Loucy (cell line): ENCODE measurements around the gene KRT17.
"Not testable (repeated sequence)": the region's sequence is repeated elsewhere in the genome, so short reads cannot be mapped to it uniquely, and the experiment has no call there.

Source experiments
- H2AFZ ChIP-seq: fragments of 200-600 bp; sonication (generic); 2 replicates; pipeline ENCODE4 v1.6.0; 2016; ENCODE audit warnings: antibody characterized with exemption, mild to moderate bottlenecking, low read length, moderate library complexity
- H3F3A ChIP-seq: fragments of 200-600 bp; 2 replicates; pipeline ENCODE4 v1.6.0; 2016; ENCODE audit warnings: antibody characterized with exemption, low read depth, mild to moderate bottlenecking
- H3K27me3 ChIP-seq: fragments of 200-600 bp; sonication (generic); 2 replicates; pipeline ENCODE4 v1.6.1; 2014; ENCODE audit warnings: low read length, mild to moderate bottlenecking; ENCODE audit not compliant: insufficient read depth, poor library complexity, severe bottlenecking
- H3K36me3 ChIP-seq: fragments of 200-600 bp; sonication (generic); 2 replicates; pipeline ENCODE4 v1.6.1; 2016; ENCODE audit warnings: low read length; ENCODE audit not compliant: insufficient read depth
- H3K4me1 ChIP-seq: fragments of 200-600 bp; sonication (generic); 2 replicates; pipeline ENCODE4 v1.5.1; 2014; ENCODE audit warnings: low read length, mild to moderate bottlenecking; ENCODE audit not compliant: insufficient read depth, poor library complexity, severe bottlenecking
- H3K4me2 ChIP-seq: fragments of 200-600 bp; sonication (generic); 2 replicates; pipeline ENCODE4 v1.6.0; 2014; ENCODE audit warnings: antibody characterized with exemption, low read length, low read depth, mild to moderate bottlenecking; ENCODE audit not compliant: poor library complexity, severe bottlenecking
- H3K4me3 ChIP-seq: fragments of 200-600 bp; sonication (generic); 2 replicates; pipeline ENCODE4 v1.5.1; 2014; ENCODE audit warnings: low read length, mild to moderate bottlenecking, mixed read lengths; ENCODE audit not compliant: poor library complexity, severe bottlenecking
- H3K79me2 ChIP-seq: fragments of 200-600 bp; sonication (generic); 2 replicates; pipeline ENCODE4 v1.6.1; 2014; ENCODE audit warnings: low read length; ENCODE audit not compliant: insufficient read depth
- H3K9ac ChIP-seq: fragments of 200-600 bp; sonication (generic); 2 replicates; pipeline ENCODE4 v1.6.0; 2014; ENCODE audit warnings: mild to moderate bottlenecking, low read depth, low read length, moderate library complexity; ENCODE audit not compliant: poor library complexity, severe bottlenecking
- H3K9me2 ChIP-seq: fragments of 200-600 bp; sonication (generic); replicated peaks from 2 replicates; pipeline ENCODE4 v1.6.1; 2016; ENCODE audit warnings: low read depth, low read length, mixed read lengths
- H3K9me3 ChIP-seq: fragments of 200-600 bp; sonication (generic); 2 replicates; pipeline ENCODE4 v1.6.1; 2014; ENCODE audit warnings: mild to moderate bottlenecking, antibody characterized with exemption, low read length, low read depth; ENCODE audit not compliant: insufficient read depth
- H4K20me1 ChIP-seq: fragments of 200-600 bp; sonication (generic); 2 replicates; pipeline ENCODE4 v1.6.0; 2014; ENCODE audit warnings: antibody characterized with exemption, low read length, mild to moderate bottlenecking; ENCODE audit not compliant: insufficient read depth, poor library complexity, severe bottlenecking
- CTCF ChIP-seq: fragments of 200-600 bp; sonication (generic); conservative IDR thresholded peaks from 2 replicates; pipeline ENCODE4 v1.5.1; 2014; ENCODE audit warnings: mild to moderate bottlenecking, antibody characterized with exemption, low read length
- EZH2phosphoT487 ChIP-seq: fragments of 200-600 bp; IDR thresholded peaks from 2 replicates; pipeline ENCODE4 v1.6.1; 2018; ENCODE audit warnings: antibody characterized with exemption, mild to moderate bottlenecking, moderate library complexity, borderline replicate concordance

Gene KRT17

GRCh38 chr17:41622340-41623183 is 1.8 kb downstream of the KRT17 start:
- not testable (repeated sequence) for H2AFZ ChIP-seq, H3K9me3 ChIP-seq, H3K4me3 ChIP-seq, H3K79me2 ChIP-seq, H3K9me2 ChIP-seq, H3F3A ChIP-seq, H4K20me1 ChIP-seq, H3K4me1 ChIP-seq, H3K9ac ChIP-seq, H3K4me2 ChIP-seq, H3K27me3 ChIP-seq, H3K36me3 ChIP-seq

GRCh38 chr17:41621916-41622315 is 2.5 kb downstream of the KRT17 start:
- no peak overlapping the region for H3K4me3 ChIP-seq
- no peaks in the 10 kb centered on the region for H3K9me3 ChIP-seq
- TF ChIP-seq EZH2phosphoT487 (no peak), CTCF (no peak)

GRCh38 chr17:41621435-41621817 is 2.9 kb downstream of the KRT17 start:
- not testable (repeated sequence) for H3K4me2 ChIP-seq, H3K4me1 ChIP-seq, H3K27me3 ChIP-seq, H3K79me2 ChIP-seq, H3K9me2 ChIP-seq, H3K9me3 ChIP-seq, H3K36me3 ChIP-seq, H3F3A ChIP-seq, H4K20me1 ChIP-seq, H2AFZ ChIP-seq, H3K9ac ChIP-seq, H3K4me3 ChIP-seq

More at GRCh38 chr17:41621916-41622315, 2.5 kb downstream of the KRT17 start:
- no peak overlapping the region for H3K4me2 ChIP-seq
- no peaks in the 10 kb centered on the region for H3K27me3 ChIP-seq
- H3K9ac ChIP-seq: no peak overlapping the region
- H3K36me3 ChIP-seq: no peaks in the 10 kb centered on the region
- no peaks in the 10 kb centered on the region for H4K20me1 ChIP-seq
- H3K4me1 ChIP-seq: no peaks in the 10 kb centered on the region
- no peak overlapping the region for H2AFZ ChIP-seq
- H3F3A ChIP-seq: no peaks in the 10 kb centered on the region
- no peaks in the 10 kb centered on the region for H3K9me2 ChIP-seq
- no peaks in the 10 kb centered on the region for H3K79me2 ChIP-seq

- TF ChIP-seq EZH2phosphoT487: no peak
- TF ChIP-seq CTCF: no peak
- Histone ChIP-seq H3K9ac (no peak overlapping the region), H3K27me3 (no peaks in the 10 kb centered on the region), H3F3A (no peaks in the 10 kb centered on the region), H3K4me3 (no peak overlapping the region), H3K79me2 (no peaks in the 10 kb centered on the region), H3K4me2 (no peak overlapping the region), H3K9me3 (no peaks in the 10 kb centered on the region), H3K4me1 (no peaks in the 10 kb centered on the region), H4K20me1 (no peaks in the 10 kb centered on the region), H2AFZ (no peak overlapping the region), H3K36me3 (no peaks in the 10 kb centered on the region), H3K9me2 (no peaks in the 10 kb centered on the region)
Observed at GRCh38 chr17:41620583-41621434, 3.6 kb downstream of the KRT17 start.

GRCh38 chr17:41619927-41620582 is 4.3 kb downstream of the KRT17 start:
- H2AFZ ChIP-seq, H3K4me3 ChIP-seq, H3K9me3 ChIP-seq, H3F3A ChIP-seq, H4K20me1 ChIP-seq, H3K9ac ChIP-seq, H3K36me3 ChIP-seq, H3K79me2 ChIP-seq, H3K9me2 ChIP-seq, H3K4me2 ChIP-seq, H3K4me1 ChIP-seq, H3K27me3 ChIP-seq: not testable (repeated sequence)
